Gastroesophageal sphincter (tissue), 3 donors: ENCODE data around the gene PLAC8L1.

Source experiments
- POLR2AphosphoS5 ChIP-seq: sonication (generic); formaldehyde crosslinking; IDR thresholded peaks from one replicate; pipeline ENCODE4 v1.6.1; 2017; ENCODE audit warnings: antibody characterized with exemption
- TF ChIP-seq, protein P1 (sequence below), 4 experiments: fragments of 200-600 bp in 2 of 4; fragments of 450-650 bp in 2 of 4; sonication (generic) in 1 of 4; IDR thresholded peaks; one replicate each; pipeline ENCODE4 v1.5.1; 2017 to 2019; ENCODE audit warnings: antibody characterized with exemption in 4 of 4, mild to moderate bottlenecking in 2 of 4, moderate library complexity in 2 of 4

DNA sequence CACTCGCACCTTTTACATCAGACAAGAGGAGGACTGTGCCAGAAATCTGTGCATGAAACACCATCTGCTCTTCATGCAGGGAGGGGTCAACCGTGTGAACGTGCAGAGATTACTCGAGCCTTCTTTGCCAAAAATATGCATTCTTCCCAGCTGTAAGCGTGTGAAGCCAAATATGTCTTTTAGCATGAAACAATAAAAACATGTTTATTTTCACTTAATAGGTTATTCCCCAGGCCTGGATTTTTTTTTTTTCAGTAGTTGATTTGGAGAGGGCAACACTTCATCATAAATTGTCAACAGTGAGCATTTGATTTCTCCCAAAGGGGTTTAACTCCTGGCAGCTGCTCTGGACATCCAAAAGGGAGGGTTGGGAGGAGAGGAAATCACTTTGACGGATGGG, 23.8 kb downstream of the PLAC8L1 start:
- no peak for TF ChIP-seq POLR2AphosphoS5
- TF ChIP-seq, protein P1, sequence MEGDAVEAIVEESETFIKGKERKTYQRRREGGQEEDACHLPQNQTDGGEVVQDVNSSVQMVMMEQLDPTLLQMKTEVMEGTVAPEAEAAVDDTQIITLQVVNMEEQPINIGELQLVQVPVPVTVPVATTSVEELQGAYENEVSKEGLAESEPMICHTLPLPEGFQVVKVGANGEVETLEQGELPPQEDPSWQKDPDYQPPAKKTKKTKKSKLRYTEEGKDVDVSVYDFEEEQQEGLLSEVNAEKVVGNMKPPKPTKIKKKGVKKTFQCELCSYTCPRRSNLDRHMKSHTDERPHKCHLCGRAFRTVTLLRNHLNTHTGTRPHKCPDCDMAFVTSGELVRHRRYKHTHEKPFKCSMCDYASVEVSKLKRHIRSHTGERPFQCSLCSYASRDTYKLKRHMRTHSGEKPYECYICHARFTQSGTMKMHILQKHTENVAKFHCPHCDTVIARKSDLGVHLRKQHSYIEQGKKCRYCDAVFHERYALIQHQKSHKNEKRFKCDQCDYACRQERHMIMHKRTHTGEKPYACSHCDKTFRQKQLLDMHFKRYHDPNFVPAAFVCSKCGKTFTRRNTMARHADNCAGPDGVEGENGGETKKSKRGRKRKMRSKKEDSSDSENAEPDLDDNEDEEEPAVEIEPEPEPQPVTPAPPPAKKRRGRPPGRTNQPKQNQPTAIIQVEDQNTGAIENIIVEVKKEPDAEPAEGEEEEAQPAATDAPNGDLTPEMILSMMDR (IDR thresholded peaks at IDR 0.05) = no peak
